ENCODE results near the gene MYO3B.

DNA sequence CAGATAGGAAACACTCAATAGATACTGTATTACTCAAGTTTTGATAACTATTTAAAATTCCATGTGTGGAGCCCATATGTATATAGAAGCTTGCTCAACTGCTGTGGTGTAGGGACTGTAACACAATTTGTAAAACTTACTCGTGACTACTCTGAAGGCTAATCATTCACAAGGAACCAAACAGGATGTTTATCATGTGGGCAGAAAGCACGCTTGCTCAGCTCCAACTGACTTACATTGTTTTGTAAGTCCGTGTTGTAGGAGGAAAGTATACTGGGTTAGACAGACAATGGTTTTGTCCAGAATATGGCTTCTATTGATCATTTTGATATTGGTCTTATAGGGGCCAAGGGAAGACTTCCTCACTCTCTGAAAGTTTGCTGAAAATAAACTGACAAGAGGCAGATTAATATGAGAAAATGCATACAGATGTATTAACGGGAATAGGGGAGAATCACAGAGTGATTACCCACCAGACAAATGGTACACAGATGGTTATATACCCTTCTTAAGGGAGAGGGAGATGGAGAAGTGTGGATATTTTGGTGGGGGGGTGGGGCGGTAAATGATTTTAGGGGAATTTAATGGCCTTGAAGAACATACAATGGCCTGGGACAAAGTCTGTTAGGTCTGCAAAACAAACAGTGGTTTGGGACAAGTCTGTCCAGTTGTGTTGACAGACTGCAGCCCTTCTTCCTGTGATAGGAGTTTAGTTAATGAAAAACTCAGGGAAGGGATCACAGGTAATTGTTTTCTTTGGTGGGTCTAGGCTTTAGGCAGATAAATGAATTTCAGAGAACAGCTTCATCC, 277.9 kb downstream of the MYO3B start:
- no peak for TF ChIP-seq YY1 (IDR thresholded peaks at IDR 0.05; ENCODE audit: low read depth)
- TF ChIP-seq, protein P1, sequence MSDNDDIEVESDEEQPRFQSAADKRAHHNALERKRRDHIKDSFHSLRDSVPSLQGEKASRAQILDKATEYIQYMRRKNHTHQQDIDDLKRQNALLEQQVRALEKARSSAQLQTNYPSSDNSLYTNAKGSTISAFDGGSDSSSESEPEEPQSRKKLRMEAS (IDR thresholded peaks at IDR 0.05): no peak
- no peak for TF ChIP-seq RAD21 (IDR thresholded peaks at IDR 0.05; ENCODE audit: low read depth)
- TF ChIP-seq TAF1 (IDR thresholded peaks at IDR 0.05; ENCODE audit: low read depth): no peak
- TF ChIP-seq, protein P2, sequence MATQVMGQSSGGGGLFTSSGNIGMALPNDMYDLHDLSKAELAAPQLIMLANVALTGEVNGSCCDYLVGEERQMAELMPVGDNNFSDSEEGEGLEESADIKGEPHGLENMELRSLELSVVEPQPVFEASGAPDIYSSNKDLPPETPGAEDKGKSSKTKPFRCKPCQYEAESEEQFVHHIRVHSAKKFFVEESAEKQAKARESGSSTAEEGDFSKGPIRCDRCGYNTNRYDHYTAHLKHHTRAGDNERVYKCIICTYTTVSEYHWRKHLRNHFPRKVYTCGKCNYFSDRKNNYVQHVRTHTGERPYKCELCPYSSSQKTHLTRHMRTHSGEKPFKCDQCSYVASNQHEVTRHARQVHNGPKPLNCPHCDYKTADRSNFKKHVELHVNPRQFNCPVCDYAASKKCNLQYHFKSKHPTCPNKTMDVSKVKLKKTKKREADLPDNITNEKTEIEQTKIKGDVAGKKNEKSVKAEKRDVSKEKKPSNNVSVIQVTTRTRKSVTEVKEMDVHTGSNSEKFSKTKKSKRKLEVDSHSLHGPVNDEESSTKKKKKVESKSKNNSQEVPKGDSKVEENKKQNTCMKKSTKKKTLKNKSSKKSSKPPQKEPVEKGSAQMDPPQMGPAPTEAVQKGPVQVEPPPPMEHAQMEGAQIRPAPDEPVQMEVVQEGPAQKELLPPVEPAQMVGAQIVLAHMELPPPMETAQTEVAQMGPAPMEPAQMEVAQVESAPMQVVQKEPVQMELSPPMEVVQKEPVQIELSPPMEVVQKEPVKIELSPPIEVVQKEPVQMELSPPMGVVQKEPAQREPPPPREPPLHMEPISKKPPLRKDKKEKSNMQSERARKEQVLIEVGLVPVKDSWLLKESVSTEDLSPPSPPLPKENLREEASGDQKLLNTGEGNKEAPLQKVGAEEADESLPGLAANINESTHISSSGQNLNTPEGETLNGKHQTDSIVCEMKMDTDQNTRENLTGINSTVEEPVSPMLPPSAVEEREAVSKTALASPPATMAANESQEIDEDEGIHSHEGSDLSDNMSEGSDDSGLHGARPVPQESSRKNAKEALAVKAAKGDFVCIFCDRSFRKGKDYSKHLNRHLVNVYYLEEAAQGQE (IDR thresholded peaks at IDR 0.05; ENCODE audit: low read depth): no peak
- TF ChIP-seq ZBTB7A (IDR thresholded peaks at IDR 0.05; ENCODE audit: low read depth): no peak
- no peak for TF ChIP-seq CEBPB (IDR thresholded peaks at IDR 0.05)
- TF ChIP-seq NFIC (IDR thresholded peaks at IDR 0.05): no peak
- no peak for TF ChIP-seq TCF12 (IDR thresholded peaks at IDR 0.05; ENCODE audit: low read depth)
- TF ChIP-seq EP300 (IDR thresholded peaks at IDR 0.05; ENCODE audit: borderline replicate concordance): no peak
- TF ChIP-seq, protein P3, sequence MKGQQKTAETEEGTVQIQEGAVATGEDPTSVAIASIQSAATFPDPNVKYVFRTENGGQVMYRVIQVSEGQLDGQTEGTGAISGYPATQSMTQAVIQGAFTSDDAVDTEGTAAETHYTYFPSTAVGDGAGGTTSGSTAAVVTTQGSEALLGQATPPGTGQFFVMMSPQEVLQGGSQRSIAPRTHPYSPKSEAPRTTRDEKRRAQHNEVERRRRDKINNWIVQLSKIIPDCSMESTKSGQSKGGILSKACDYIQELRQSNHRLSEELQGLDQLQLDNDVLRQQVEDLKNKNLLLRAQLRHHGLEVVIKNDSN (IDR thresholded peaks at IDR 0.05): no peak
- no peak for TF ChIP-seq FOXM1 (IDR thresholded peaks at IDR 0.05; ENCODE audit: borderline replicate concordance, low read depth)
- TF ChIP-seq EGR1 (IDR thresholded peaks at IDR 0.05): no peak
